DLD1 (cell line): Measurements from ENCODE around the gene FRMPD1.
"Not testable (repeated sequence)": the region's sequence is repeated elsewhere in the genome, so short reads cannot be mapped to it uniquely, and the experiment has no call there.

Source experiments
- in situ Hi-C: cut with HindIII; loops from 2 replicates; pipeline ENCODE4 v1.10.0; 2017; ENCODE audit warnings: low sequenced_read_pairs

The FRMPD1 gene, protein sequence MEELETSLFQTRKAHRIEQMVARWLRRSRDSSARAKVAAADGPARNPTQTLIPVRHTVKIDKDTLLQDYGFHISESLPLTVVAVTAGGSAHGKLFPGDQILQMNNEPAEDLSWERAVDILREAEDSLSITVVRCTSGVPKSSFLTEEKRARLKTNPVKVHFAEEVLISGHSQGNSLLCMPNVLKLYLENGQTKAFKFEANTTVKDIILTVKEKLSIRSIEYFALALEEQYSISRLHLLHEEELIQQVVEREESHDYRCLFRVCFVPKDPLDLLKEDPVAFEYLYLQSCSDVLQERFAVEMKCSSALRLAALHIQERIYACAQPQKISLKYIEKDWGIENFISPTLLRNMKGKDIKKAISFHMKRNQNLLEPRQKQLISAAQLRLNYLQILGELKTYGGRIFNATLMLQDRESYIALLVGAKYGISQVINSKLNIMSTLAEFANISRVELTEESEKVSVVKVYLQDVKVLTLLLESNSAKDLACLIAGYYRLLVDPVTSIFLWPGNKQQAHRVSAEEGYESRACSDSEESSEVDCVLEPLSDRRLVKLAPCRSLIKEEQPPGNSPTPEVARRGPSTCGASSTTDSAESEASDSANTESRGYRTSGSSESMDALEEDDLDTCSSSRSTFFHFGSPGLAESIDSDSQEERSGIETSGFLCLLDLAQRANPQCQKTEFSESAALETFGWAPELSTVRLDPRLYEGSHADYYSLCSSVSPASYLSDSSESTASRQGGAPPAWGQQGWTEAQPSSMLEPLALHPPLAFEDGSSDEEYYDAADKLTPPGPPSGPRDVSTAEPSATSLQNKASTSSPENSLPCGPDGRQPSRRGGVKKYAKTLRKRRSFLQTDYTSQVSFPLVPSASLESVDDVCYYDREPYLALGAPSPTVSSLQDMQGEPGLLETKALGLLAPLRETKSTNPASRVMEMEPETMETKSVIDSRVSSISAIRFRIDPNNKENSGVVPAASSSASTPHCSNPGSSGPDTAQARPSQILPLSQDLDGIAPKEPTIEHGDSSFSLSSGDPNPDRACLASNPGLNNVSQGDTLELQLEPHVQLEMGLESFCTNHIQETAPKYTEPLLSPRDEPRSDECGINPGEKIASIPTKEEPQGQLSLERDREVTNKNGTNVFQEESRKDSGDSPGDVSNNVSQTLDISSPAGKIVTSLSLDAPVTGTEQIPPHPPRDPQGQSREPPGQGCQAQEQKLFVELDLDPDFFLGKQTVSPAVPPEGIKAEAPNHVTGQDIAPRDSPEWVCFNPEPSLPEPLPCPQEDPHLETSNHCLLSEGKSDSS (N-terminal part only)

DNA sequence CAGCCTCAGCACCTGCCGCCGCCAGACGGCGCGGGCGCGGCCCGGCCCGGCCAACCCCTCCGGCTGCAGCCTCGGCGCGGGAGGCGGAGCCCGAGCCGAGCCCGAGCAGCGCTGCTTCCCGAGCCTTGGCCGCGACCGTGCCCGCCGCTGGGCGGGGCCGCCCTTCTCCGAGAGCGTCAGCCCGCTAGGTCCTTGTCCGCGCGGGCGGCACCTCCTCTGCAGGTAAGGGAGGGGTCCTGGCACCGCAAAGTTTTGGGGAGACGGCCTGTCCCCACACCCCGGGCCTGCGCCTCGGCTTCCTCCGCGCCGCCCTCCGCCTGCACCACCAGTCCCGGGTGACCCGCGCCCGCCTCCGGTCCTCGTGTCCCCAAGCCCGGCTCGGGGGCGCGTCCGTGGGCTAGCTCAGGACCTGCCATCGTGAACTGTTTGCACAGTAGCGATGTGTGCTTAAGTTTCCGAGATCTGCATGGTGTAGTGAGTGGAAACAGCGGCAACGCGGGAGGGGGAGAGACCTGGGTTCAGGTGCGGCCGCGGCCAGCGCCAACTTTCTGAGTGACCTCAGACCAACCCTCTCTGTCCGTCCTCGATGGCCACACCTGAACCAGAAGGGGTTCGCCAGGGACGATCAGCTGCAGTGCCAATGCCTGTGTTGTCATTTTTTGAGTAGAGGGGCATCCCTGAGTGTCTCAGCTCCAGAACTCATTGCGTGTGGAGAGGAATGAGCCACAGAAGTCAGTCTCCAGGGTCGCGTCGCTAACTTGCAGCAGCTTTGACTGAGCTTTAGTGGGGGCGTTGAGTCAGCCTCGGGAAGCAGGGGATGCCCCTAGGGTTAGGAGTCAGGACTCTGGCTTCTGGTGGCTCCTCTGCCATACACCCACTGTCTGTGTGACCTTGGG is at the start of gene FRMPD1:
FRMPD1 (plus strand) TSS at position 82 of the 896 bp plus-strand sequence. CDS start 41,688 bp downstream, outside the sequence.
- in situ Hi-C loops = no loop called here

DNA sequence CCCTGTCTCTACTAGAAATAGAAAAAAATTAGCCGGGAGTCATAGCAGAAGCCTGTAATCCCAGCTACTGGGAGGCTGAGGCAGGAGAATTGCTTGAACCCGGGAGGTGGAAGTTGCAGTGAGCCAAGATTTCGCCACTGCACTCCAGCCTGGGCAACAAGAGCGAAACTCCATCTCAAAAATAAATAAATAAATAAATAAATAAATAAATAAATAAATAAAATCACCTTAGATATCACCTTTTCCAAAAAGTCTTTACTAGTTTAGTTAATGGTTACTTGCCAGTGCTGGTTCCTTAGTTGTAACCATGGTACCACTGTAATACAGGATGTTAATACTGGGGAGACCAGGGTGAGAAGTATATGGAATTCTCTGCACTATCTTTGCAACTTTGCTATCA is 48.7 kb upstream of the FRMPD1 start:
- in situ Hi-C loops = not testable (repeated sequence)

DNA sequence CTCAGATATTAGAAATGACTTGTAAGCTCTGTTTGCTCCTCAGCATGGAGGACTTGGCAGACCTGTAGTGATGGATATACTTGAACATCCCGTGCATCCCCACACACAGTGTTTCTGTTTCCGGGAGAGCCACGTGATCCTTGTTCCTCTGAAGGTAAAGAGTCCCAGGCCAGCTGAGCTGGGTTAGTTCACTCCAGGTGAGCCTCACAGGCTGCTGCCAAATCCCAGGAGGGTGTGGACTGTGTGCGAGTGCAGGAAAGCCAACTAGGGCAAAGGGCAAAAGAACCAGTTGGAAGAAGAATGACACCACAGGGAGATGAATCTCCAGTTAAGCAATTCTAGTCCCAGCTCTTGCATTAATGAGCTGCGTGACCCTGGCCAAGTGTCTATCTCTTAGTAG is 47.9 kb upstream of the FRMPD1 start:
- in situ Hi-C loops = no loop called here

DNA sequence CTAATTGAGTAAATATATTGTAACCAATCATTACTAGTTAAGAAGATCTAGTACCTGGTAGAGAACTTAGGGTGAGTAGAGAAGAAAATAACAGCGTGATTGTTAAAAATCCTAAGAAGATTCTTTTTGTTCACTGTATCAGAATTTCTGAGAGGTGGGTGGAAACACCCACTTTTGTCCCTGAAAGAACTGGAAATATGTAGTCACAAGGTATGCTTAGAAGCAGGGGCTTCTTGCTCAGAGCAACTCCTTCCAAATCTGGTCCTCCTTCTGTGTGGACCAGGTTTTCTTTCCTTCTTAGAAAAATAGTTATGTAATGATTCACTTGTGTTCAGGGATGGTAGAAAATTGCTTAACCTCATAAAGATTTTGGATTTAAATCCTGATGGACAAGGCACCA is 46.5 kb upstream of the FRMPD1 start:
- in situ Hi-C loops = no loop called here

DNA sequence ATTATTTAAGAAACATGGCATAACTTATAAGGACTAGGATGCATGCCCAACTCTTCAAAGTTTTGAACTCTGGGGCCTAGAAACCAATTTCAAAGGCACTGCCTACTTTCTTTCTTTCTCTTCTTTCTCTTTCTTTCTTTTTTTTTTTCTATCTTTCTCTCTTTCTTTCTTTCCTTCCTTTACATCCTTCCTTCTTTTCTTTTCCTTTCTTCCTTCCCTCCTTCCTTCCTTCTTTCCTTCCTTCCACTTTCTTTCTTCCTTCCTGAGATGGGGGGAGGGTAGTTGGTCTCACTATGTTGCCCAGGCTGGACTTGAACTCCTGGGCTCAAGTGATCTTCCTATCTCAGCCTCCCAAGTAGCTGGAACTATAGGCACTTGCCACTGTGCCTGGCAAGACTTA is 42.5 kb upstream of the FRMPD1 start:
- in situ Hi-C loops = no loop called here

DNA sequence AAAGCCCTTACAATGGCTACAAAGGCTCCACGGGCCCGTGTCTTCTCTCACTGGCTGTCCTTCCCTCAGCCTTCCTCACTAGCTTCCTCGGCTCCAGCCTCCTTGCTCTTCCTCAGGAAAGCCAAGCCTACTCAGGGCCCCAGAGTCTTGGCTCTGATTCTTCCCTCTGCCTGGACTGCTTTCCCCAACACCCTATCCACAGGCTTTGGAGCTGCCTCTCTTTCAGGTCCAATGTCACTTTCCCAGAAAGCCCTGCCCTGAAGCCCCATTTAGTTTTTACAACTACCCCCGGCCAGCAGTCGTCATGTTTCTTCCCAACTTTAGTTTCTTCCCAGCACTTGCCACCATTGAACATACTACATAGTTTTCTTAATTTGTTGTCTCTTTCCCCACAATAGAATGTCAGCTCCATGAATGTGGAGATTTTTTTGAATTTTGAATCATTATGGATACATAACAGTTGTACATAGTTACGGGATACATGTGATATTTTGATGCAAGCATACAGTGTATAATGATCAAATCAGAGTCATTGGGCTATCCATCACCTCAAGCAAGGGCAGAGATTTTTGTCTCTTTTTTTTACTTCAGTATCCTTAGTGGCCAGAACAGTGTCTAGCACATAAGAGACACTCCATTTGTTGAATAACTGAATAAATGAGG is 40.9 kb upstream of the FRMPD1 start:
- in situ Hi-C loops = no loop called here

DNA sequence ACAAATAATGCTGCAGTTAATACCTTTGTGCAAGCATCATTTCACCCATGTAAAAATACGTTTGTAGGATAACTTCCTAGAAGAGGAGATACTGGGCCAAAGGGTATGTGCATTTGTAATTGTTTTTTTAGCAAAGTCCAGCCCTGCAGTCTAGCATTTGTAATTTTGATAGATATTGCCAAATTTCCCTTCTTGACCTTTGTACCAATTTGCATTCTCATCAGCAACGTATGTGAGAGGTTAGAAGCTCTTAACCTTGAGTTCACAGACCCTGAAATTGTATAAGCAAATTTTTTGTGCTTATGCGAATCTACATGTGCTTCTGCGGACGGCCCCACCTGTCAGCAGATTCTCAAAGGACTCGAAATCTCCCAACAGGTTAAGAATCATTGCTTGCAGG is 39.7 kb upstream of the FRMPD1 start:
- in situ Hi-C loops = no loop called here

DNA sequence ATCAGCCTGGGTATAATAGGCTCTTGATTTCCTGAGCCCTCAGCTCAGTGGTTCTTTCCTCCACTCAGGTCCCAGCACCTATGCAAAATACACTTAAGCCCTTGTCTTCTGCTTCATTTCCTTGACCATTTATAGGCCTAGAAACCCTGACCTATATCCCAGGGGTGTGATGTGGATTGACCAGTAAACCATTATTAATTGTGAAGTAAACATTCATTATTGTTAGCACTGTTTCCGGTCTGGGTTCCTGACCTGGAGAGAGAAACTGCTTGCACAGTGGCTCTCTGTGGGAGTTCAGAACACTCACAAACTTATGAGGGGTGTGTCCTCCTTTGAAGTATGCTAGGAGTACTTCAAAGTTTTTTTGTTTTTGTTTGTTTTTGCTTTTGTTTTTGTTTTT is 38.8 kb upstream of the FRMPD1 start:
- in situ Hi-C loops = no loop called here

DNA sequence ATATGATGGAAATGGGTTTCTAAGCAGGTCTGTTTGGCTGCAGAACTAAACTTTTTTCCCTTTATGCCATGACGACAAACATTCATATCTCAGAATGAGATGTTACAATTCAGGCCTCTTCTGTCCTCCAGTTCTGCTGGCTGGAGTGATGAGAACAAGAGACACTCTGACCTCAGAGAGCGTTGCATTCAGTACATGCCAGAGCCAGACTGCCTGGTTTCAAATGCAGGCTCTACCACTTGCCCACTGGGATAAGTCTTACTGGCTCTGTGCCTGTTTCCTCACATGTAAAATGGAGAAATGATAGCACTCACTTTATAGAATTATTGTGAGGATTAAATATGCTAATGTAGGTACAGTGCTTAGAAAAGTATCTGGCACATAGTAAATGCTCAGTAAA is 33.6 kb upstream of the FRMPD1 start:
- in situ Hi-C loops = no loop called here

DNA sequence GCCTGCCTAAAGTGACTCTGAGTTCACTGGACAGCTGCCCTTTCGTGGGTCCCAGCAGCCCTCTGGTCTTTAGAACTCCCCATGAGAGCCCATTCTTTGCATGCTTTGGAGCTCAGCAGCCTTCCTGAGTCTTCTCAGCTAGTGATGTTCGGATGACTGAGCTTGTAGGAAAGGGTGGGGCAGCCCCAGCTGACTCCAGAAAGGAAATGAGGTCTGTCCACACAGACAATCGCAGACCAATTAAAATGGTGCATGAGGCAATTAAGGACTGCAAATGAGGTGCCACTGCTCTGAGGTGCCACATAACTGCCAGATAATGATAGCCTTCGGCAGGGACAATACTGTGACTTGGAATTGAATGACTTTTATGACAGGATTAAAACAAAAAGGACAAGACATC is 32.9 kb upstream of the FRMPD1 start:
- in situ Hi-C loops = no loop called here

DNA sequence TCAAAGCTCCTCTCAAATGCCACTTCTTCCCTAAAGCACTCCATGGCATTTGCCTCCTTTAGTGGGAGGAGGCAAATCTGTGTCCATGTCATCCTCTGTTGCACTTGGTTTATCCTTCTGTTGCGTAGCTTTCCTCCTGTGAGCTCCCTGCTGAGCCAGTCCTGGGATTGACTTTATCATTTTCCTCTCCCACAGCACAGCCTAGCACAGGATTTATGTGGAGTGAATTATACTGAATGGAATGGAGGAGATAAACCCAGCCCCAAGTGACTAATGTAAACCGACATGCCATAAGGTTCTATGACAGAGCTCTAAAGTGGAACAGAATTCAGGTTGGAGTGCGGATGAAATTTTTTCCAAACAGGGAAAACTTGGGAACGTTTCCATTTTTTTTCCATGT is 31.9 kb upstream of the FRMPD1 start:
- in situ Hi-C loops = no loop called here

DNA sequence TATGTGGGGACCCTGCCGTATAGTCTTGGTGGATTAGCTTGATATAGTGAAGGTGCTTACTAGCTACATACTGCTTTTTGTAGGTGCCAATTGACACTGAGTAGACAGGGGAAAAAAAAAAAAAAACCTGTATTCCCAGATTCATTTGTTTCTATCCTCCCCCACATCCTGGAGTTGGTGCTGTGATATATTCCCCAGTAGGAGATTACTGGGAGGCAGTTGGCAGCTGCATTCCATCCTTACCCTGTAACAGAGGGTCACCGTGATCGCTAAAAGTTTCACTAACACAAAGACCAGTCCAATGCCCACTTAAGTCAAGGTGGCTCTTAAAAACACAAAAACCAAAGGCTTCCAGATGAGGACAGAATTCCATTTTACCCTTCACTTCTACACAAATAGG is 30.9 kb upstream of the FRMPD1 start:
- in situ Hi-C loops = no loop called here

DNA sequence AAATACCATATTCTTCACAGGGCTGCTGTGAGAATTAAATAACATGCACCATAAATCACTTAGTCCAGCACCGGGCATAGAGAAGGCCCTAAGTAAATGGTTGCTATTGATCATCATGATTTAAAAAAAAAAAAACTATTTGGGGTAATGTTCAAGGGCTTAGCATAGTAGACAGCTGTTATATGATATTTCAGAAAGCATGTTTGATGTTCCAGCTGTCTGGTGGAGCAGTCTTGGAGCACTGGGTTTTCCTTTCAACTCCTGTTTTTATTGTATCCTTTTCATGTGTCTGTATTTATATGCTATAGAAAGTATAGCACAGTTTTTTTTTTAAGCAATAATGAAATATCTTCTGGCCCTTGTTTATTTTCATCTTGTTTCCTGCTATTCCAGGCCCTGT is 30.4 kb upstream of the FRMPD1 start:
- in situ Hi-C loops = no loop called here

DNA sequence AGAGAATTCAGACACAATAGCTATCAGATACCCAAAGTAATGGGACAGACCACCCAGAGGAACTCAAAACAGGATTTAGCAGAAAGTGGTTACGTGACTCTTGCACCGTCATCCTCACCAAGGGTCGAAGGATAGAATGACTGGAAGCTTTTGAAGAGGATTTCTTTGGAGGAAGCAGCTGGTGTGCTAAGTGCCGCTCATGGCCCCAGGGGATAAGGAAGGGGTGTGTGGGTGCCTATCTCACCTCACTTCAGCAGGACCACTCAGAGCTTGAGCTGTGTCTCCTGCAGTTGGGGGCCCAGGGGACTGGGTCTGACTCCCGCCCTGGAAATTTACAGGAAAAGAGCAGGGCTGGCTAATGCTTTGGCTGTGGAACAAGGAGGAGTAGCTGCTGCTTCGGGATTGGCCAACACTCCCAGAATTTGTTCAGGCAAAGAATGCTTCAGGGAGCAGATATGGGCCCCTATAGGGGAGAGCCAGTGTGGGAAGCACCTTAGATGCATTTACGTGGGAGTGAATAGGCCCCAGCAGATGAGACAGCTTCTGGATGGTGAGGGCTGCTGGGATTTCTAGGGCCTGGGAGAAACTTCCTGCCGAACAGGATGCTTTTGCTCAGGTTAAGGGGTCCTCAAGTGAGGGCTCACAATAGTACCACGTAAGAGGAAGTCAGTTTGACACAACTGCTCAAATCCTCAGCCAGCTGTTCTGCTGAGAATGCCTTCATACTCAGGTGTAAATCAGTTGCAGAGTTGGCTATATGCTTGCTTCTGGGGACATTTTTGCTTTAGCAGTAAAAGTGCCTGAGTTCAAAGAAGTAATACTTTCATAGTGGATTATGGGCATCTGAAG is 29.3 kb upstream of the FRMPD1 start:
- in situ Hi-C loops = no loop called here

DNA sequence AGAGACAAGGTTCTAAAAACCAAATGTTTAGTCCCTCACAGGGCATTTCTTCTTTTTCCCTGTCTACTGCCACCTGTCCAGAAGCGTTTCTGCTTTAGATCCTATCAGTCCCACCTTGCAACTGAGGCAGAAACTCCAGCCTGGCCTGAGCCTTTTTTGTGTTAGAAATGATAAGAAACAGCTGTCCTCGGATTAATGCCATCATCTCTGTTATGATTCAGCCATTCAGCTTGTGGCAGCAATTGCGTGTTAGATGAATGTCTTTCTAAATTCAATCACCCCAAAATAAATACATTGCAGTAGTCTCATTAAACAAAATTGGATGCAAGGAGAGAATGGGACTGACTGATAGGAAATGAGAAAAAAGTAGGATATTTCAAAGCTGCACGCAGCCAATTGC is 28.3 kb upstream of the FRMPD1 start:
- in situ Hi-C loops = no loop called here

DNA sequence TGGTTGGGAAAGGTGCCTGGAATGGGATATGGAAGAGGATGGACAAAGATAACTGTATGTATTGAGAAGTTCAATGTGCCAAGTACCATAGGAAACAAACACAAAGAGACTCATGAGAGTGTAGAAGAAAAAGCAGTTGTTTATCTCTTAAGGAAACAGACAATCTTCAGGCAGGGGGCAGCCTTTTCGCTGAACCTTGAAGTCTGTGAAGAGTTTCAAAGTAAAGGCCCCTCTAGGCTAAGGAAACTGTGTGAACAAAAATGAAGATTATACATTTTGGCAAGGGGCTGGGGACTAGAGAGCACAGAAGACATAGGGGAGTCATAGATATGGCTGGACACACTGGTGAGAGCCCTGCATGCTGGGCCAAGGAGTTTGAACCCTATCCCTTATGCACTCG is 27.5 kb upstream of the FRMPD1 start:
- in situ Hi-C loops = no loop called here

DNA sequence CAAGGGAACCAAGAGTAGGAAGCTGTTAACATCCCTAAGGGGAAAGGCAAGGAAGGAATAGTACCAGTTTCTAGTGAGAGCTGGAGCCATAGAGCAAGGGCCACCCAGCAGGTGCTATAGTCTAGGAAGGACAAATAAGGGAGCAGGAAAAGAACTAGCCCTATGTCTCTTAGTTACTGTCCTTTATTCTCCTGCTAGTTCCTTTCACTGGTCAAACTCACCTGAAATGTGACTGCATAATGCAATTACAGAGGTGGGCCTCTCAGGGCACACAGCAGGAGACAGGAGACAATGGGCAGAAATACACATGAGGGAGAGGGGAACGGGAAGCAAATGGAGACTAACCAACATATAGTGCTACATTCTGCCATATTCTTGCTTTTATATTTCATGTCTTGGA is 26.7 kb upstream of the FRMPD1 start:
- in situ Hi-C loops = no loop called here

DNA sequence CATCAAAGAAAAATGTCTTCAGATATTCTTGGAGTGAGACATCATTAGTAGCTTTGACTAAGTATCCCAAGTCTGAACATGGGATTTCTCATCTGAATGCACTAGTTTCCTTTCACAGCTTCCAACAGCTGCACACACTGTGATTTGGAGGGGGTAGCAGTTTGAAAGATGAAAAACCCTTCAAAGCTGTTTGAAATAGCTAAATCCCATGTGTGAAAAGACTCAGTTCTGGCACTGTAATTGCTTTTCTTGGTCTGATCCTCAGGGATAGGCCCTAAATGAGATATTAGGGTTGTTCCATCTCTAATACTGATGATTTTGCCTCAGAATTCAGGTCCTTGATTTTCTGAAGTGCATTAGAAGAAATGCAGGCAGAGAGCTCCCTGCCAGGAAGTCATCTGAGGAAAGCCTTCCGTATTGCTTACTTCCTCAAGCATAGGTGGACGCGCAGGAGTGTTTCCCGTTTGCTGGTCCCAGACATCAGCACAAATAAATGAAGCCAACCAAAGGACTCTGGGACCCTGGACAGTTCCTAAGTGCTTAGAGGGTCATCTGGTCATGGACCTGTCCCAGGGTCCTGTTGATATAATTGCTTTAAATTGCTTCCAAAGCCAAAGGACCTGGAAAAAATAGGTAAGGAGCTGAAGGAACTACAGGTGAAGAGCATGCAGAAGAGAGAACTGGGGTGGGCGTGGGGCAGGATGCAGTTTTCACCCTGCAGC is 25.6 kb upstream of the FRMPD1 start:
- in situ Hi-C loops = no loop called here
